Mucosa of descending colon (tissue), 3 donors: ENCODE measurements around the gene PLB1. TPM values are rescaled to one million over a fixed set of nuclear protein-coding genes. Genes with fewer than 3 reads are reported as not detected.

ENCODE experiments used
- ATAC-seq: fragments of 200-7000 bp; cut with Tn5 transposase; one replicate; pipeline ENCODE4 v1.9.1; 2020; ENCODE audit warnings: mild to moderate bottlenecking, moderate library complexity
- DNase-seq, 3 donors: peaks; one replicate each; pipeline ENCODE4 v3.0.0-alpha.2; 2020
- H3K36me3 ChIP-seq: fragments of 200-600 bp; one replicate; pipeline ENCODE4 v1.8.0; 2021; ENCODE audit warnings: low read depth, mild to moderate bottlenecking
- H3K4me1 ChIP-seq: fragments of 200-600 bp; one replicate; pipeline ENCODE4 v1.8.0; 2021; ENCODE audit warnings: low read depth, mild to moderate bottlenecking
- H3K4me3 ChIP-seq: fragments of 200-600 bp; one replicate; pipeline ENCODE4 v1.8.0; 2021; ENCODE audit warnings: mild to moderate bottlenecking
- H3K9me3 ChIP-seq: fragments of 200-600 bp; one replicate; pipeline ENCODE4 v1.8.0; 2021; ENCODE audit warnings: mild to moderate bottlenecking
- intact Hi-C, 2 donors: fragments of 100-400 bp; cut with DNase I in 1 of 2; cut with micrococcal nuclease in 1 of 2; formaldehyde crosslinking; loops; one replicate each; pipeline versions ENCODE4 v1.11.0 to v1.11.1; 2022; cut with DNase I, micrococcal nuclease
- total RNA-seq, 3 donors: library from RNA; stranded (reverse); fragmentation: NEBNext Ultra II Directional in 2 of 3; extraction: Animal tissue kit (Norgen Biotek cat#: 25700) in 2 of 3; gene quantifications; one replicate each; pipeline versions ENCODE4 v1.2.1 to v1.2.4, GENCODE V29; 2021 to 2023
- TF ChIP-seq, protein P1 (sequence below): fragments of 200-600 bp; IDR thresholded peaks from one replicate; pipeline ENCODE4 v1.8.0; 2022; ENCODE audit warnings: antibody characterized with exemption, mild to moderate bottlenecking
- donor health status: DM: no; HTN: no; CAD: no; lungs with moderate emphysema.
- donor health status: DM: no; HTN: no; CAD: no.
- donor health status: DM: no; HTN: yes; CAD: no.

PLB1 gene
- total RNA-seq, 3 donors from 2014 or later: 2.4 to 4.9 (median 3.6) TPM

DNA sequence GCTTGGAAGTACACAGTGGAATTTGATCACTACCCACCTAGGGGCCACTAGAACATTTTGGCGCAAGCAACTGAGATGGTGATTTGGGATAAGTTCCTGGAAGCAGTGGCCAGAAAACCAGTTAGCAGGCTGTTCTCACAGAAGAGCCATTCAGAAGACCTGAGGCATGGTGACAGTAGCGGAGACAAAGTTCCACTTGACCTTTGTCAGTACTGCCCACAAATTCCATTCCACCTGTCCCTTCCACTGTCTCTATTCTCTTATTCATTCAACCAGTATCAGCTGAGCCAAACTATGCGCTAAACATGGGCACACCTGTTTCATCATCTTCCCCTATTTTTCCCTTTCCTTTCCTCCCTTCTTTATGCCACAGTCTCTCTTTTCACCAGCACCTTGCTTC lies 196.6 kb downstream of the PLB1 start:
- H3K4me3 ChIP-seq: no peak overlapping the region
- ATAC-seq (no peak), DNase-seq (no peak)
- TF ChIP-seq, protein P1, sequence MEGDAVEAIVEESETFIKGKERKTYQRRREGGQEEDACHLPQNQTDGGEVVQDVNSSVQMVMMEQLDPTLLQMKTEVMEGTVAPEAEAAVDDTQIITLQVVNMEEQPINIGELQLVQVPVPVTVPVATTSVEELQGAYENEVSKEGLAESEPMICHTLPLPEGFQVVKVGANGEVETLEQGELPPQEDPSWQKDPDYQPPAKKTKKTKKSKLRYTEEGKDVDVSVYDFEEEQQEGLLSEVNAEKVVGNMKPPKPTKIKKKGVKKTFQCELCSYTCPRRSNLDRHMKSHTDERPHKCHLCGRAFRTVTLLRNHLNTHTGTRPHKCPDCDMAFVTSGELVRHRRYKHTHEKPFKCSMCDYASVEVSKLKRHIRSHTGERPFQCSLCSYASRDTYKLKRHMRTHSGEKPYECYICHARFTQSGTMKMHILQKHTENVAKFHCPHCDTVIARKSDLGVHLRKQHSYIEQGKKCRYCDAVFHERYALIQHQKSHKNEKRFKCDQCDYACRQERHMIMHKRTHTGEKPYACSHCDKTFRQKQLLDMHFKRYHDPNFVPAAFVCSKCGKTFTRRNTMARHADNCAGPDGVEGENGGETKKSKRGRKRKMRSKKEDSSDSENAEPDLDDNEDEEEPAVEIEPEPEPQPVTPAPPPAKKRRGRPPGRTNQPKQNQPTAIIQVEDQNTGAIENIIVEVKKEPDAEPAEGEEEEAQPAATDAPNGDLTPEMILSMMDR: no peak
- no peaks in the 10 kb centered on the region for H3K9me3 ChIP-seq
- intact Hi-C loops: no loop called here
- peaks cover 4% of the 10 kb centered on the region for H3K4me1 ChIP-seq
- H3K36me3 ChIP-seq: no peaks in the 10 kb centered on the region

DNA sequence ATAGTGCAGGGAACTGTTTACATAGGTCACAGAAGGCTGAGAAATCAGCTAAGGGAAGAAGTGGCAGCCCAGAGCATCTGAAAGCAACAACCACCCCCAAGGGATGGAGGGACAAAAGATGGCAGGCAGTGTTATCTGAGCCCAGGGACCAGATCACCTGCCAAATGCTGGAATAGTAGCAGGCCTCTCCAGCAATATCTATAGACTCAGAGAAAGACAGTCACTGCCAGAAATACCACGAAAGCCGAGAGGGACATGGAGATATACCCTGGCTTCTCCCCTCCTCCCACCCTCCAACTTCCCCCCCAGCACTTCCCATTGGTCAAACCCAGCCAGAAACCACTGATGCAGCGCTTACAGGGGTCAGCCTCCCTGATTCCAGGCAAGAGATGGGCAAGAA lies 197.4 kb downstream of the PLB1 start:
- no peak overlapping the region for H3K4me3 ChIP-seq
- intact Hi-C loops: no loop called here
- TF ChIP-seq, protein P1: no peak
- no peak for DNase-seq
- H3K36me3 ChIP-seq: no peaks in the 10 kb centered on the region
- ATAC-seq: no peak
- peaks cover 4% of the 10 kb centered on the region for H3K4me1 ChIP-seq
- H3K9me3 ChIP-seq: no peaks in the 10 kb centered on the region

Other genes starting within 250 kb of the PLB1 start
- gene FOSL2, start 103.2 kb upstream of the PLB1 start, total RNA-seq: 100 to 1,000 TPM; 160 to 166 (median 162) TPM